ENCODE results near the gene CDH13. TPM values are rescaled to one million over a fixed set of nuclear protein-coding genes. Genes with fewer than 3 reads are reported as not detected.

CDH13 gene
- total and polyA plus RNA-seq, 2 experiments from 2014 or later, result 1.2 to 1.5 TPM

DNA sequence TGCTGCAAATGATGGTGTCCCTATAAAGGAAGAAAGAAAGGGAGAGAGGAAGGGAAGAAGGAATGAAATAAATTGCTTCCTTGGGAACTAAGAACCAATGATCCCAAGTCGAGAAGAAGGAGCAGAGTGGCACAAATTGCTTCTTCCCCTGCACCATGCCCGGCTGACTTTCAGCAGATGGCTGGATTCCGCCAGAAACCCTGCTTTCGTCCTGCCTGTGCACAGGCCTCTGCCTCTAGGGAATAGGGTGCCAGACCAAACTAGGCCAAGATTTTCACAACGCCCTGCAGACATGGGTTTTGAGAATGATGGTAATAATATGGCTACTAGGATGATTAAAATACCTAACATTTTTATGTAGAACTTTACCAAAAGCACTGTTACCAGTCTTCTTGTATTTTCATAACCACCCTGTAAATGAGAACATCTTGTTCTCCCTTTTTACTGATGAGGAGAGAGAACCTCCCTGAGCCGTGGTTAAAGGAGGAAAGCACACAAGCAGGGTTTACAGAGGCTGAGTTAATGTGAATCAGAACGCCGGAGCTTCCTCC is 1058.9 kb downstream of the CDH13 start:
- H3K9me2 ChIP-seq (replicated peaks; ENCODE audit: insufficient read depth), result no peaks in the 10 kb centered on the region
- 85% methylated on average over 8 of the region's 8 CpGs for WGBS (ENCODE audit: low lambda C conversion rate, missing lambda C conversion rate)
- H3K36me3 ChIP-seq (replicated peaks; ENCODE audit: insufficient read depth, low read depth), result no peaks in the 10 kb centered on the region
- no peak overlapping the region for H2AFZ ChIP-seq
- TF ChIP-seq, protein P1, sequence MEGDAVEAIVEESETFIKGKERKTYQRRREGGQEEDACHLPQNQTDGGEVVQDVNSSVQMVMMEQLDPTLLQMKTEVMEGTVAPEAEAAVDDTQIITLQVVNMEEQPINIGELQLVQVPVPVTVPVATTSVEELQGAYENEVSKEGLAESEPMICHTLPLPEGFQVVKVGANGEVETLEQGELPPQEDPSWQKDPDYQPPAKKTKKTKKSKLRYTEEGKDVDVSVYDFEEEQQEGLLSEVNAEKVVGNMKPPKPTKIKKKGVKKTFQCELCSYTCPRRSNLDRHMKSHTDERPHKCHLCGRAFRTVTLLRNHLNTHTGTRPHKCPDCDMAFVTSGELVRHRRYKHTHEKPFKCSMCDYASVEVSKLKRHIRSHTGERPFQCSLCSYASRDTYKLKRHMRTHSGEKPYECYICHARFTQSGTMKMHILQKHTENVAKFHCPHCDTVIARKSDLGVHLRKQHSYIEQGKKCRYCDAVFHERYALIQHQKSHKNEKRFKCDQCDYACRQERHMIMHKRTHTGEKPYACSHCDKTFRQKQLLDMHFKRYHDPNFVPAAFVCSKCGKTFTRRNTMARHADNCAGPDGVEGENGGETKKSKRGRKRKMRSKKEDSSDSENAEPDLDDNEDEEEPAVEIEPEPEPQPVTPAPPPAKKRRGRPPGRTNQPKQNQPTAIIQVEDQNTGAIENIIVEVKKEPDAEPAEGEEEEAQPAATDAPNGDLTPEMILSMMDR (IDR thresholded peaks at IDR 0.05; ENCODE audit: poor library complexity), result no peak
- no peak for TF ChIP-seq EZH2phosphoT487 (IDR thresholded peaks at IDR 0.05; ENCODE audit: low read depth, severe bottlenecking, unreplicated experiment)
- no peak for TF ChIP-seq EZH2 (IDR thresholded peaks at IDR 0.05; ENCODE audit: borderline replicate concordance)
- no peaks in the 10 kb centered on the region for H4K20me1 ChIP-seq (ENCODE audit: insufficient read depth, poor library complexity, severe bottlenecking)
- no peaks in the 10 kb centered on the region for H3K79me2 ChIP-seq
- H3K4me2 ChIP-seq, result no peak overlapping the region
- no peak for DNase-seq (ENCODE audit: low spot score)
- no peak overlapping the region for H3K4me3 ChIP-seq
- H3K4me1 ChIP-seq (ENCODE audit: insufficient read depth), result no peaks in the 10 kb centered on the region
- H3K27me3 ChIP-seq, result peaks cover 17% of the 10 kb centered on the region
- no peaks in the 10 kb centered on the region for H3K9me3 ChIP-seq (ENCODE audit: low read depth)
- no peak overlapping the region for H3K27ac ChIP-seq

DNA sequence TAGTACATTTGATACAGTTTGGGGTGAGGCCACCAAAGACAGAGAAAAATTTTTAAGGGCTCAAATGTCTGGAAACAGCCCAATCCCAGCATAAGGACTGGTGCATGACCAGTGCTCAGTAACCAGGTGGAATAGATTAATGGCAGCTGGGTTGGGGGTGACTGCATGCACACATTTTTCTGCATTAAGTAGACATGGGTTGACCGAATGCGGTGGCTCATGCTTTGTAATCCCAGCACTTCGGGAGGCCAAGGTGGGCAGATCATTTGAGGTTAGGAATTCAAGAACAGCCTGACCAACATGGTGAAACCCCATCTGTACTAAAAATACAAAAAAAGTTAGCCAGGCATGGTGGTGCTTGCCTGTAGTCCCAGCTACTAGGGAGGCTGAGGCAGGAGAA is 1060.0 kb downstream of the CDH13 start:
- Histone ChIP-seq H3K27ac (no peak overlapping the region), H4K20me1 (ENCODE audit: insufficient read depth, poor library complexity, severe bottlenecking) (no peaks in the 10 kb centered on the region), H3K27me3 (peaks cover 13% of the 10 kb centered on the region), H3K79me2 (no peaks in the 10 kb centered on the region), H3K4me3 (no peak overlapping the region), H2AFZ (no peak overlapping the region), H3K9me3 (ENCODE audit: low read depth) (no peaks in the 10 kb centered on the region), H3K4me2 (no peak overlapping the region), H3K9me2 (replicated peaks; ENCODE audit: insufficient read depth) (no peaks in the 10 kb centered on the region), H3K36me3 (replicated peaks; ENCODE audit: insufficient read depth, low read depth) (no peaks in the 10 kb centered on the region), H3K4me1 (ENCODE audit: insufficient read depth) (no peaks in the 10 kb centered on the region)
- 92% methylated on average over 3 of the region's 3 CpGs for WGBS (ENCODE audit: low lambda C conversion rate, missing lambda C conversion rate)
- TF ChIP-seq EZH2phosphoT487 (IDR thresholded peaks at IDR 0.05; ENCODE audit: low read depth, severe bottlenecking, unreplicated experiment) (no peak), EZH2 (IDR thresholded peaks at IDR 0.05; ENCODE audit: borderline replicate concordance) (no peak)
- TF ChIP-seq, protein P1 (IDR thresholded peaks at IDR 0.05; ENCODE audit: poor library complexity), result no peak
- no peak for DNase-seq (ENCODE audit: low spot score)

DNA sequence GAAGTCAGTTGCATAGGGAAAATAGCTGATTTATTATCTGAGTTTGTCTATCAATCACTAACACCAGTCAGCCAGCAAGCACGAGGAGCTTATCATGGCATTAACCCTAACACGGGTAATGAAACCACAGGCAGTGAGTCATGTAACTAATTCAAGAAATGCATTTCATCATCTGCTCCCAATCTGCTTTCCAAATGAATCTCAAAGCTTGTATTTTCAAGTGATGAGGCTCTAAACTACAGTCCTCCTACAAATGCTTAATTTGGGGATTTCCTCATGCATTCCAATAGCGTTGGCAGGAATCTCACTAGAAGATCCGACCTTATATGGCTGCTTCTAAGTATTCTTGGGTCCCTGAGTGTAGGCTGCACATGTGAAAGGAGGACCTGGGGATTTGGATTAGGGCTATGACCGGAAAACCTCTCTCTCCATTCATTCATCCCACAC is 1062.6 kb downstream of the CDH13 start:
- no peak overlapping the region for H3K4me3 ChIP-seq
- H3K4me1 ChIP-seq (ENCODE audit: insufficient read depth), result no peaks in the 10 kb centered on the region
- H2AFZ ChIP-seq, result no peak overlapping the region
- no peaks in the 10 kb centered on the region for H3K27me3 ChIP-seq
- H3K36me3 ChIP-seq (replicated peaks; ENCODE audit: insufficient read depth, low read depth), result no peaks in the 10 kb centered on the region
- no peak overlapping the region for H3K27ac ChIP-seq
- TF ChIP-seq EZH2 (IDR thresholded peaks at IDR 0.05; ENCODE audit: borderline replicate concordance) (no peak), EZH2phosphoT487 (IDR thresholded peaks at IDR 0.05; ENCODE audit: low read depth, severe bottlenecking, unreplicated experiment) (no peak)
- TF ChIP-seq, protein P1 (IDR thresholded peaks at IDR 0.05; ENCODE audit: poor library complexity), result no peak
- no peak overlapping the region for H3K4me2 ChIP-seq
- no peaks in the 10 kb centered on the region for H3K9me3 ChIP-seq (ENCODE audit: low read depth)
- H4K20me1 ChIP-seq (ENCODE audit: insufficient read depth, poor library complexity, severe bottlenecking), result no peaks in the 10 kb centered on the region
- WGBS (ENCODE audit: low lambda C conversion rate, missing lambda C conversion rate), result 30% methylated on average over 5 of the region's 5 CpGs
- no peaks in the 10 kb centered on the region for H3K9me2 ChIP-seq (replicated peaks; ENCODE audit: insufficient read depth)
- no peaks in the 10 kb centered on the region for H3K79me2 ChIP-seq
- peak; percentile 40 for DNase-seq (ENCODE audit: low spot score)

Measured in hepatocyte (in vitro differentiated cells).